HG03432 (cell line): ENCODE data around the gene VGF.
"Not testable (repeated sequence)": the region's sequence is repeated elsewhere in the genome, so short reads cannot be mapped to it uniquely, and the experiment has no call there.

Experiments used
- ATAC-seq: cut with Tn5 transposase; IDR thresholded peaks from one replicate; pipeline ENCODE4 v1.9.1; 2021; ENCODE audit warnings: mild to moderate bottlenecking, moderate library complexity; ENCODE audit not compliant: unreplicated experiment

VGF gene

DNA sequence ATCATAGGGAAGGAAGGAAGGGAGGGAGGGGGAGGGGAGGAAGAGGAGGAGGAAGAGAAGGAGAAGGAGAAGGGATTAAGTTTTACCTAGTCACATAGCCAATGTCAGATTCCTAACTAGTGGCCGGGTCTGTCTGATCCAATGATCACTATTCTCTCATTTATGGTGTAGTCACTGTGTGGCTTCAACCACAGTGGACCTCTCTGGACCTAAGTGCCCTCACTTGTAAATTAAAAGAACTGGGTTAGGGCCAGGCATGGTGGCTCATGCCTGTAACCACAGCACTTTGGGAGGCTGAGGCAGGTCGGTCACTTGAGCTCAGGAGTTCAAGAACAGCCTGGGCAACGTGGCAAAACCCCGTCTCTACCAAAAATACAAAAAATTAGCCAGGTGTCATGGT lies 45.1 kb downstream of the VGF start:
- ATAC-seq, result no peak

DNA sequence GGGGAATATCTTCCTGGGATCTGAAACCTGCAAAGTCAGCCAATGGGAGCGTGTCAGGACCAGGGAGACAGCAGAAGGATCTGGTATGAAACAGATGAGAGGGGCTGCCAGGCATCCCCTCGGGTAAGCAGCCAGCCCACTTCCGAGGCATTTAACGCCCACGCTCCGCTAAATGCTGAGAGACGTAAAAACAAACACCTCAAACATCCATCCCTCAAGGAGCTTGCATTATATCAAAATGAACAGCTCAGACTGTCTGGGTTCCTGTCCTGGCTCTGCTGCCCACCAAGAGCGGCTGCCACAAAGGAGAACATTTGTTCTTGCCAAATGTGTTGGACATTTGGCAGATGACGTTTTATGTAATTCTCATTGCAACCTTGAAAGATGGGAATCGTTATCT lies 45.5 kb downstream of the VGF start:
- no peak for ATAC-seq

DNA sequence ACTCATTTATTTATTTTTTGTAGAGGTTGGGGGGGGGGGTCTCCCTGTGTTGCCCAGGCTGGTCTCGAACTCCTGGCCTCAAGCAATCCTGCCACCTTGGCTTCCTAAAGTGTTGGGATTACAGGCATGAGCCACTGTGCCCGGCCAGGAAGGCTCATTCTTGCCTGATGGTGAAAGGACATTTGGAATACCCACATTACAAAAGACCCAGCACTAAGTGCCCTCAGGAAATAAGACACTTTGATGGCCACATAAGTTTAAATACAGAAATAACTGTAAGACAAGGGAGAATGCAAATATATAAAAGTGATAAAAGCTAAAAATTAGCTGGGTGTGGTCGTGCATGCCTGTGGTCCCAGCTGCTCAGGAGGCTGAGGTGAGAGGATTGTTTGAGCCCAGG lies 46.5 kb downstream of the VGF start:
- no peak for ATAC-seq

DNA sequence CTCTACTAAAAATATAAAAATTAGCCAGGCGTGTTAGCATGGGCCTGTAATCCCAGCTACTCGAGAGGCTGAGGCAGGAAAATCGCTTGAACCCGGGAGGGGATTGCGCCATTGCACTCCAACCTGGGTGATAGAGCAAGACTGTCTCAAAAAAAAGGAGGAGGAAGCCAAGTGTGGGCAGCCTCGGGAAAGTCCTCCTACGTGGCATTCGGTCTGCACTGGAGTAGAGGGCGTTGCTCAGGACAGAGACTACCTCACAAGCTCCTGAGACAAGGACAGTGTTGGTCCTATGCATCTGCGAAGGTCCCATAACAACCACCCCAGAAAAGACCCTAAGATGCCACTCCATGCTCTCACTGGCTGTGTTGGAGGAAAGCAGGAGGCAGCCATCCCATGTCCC lies 48.5 kb downstream of the VGF start:
- no peak for ATAC-seq

DNA sequence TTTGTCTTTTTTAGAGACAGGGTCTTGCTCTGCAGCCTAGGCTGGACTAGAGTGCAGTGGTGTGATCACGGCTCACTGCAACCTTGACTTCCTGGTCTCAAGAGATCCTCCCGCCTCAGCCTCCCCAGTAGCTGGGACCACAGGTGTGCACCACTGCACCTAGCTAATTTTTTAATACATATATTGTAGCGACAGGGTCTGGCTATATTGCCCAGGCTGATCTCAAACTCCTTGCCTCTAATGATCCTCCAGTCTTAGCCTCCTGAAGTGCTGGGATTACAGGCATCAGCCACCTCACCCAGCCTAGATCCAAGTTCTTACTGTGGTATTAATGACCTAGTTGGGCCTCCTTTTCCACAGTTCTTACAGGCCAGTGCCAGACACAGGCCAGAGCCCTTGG lies 50.2 kb downstream of the VGF start:
- no peak for ATAC-seq

DNA sequence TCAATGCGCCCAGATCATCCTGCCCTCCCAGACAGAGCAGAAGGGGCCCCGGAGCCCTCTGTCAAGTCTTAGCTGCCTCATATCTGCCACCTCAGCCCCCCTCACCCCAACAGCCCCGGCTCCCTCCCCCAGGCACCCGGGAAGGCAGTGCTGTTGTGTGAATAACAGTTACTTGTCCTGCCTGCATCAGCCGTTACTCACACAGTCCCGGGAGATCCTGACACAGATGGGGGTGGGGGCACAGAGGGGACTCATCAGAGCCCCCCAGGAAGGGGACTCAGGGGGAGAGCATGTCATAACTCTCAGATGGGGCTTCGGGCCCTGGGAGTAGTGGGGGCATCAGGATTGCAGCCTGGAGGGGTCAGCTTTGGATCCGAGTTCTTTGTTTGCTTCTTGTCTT lies 50.9 kb downstream of the VGF start:
- ATAC-seq, result no peak

DNA sequence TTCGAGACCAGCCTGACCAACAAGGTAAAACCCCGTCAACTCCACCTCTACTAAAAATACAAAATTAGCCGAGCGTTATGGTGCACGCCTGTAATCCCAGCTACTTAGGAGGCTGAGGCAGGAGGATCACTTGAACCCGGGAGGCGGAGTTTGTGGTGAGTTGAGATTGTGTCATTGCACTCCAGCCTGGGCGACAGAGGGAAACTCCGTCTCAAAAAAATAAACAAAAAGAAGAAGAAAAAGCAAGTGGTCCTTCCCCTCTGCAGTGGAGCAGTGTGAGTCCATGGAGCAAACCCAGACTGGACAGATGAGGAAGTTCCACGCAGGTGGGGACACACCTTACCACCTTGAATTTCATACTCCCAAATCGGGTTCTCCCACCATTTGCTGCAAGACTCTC lies 51.5 kb downstream of the VGF start:
- no peak for ATAC-seq

DNA sequence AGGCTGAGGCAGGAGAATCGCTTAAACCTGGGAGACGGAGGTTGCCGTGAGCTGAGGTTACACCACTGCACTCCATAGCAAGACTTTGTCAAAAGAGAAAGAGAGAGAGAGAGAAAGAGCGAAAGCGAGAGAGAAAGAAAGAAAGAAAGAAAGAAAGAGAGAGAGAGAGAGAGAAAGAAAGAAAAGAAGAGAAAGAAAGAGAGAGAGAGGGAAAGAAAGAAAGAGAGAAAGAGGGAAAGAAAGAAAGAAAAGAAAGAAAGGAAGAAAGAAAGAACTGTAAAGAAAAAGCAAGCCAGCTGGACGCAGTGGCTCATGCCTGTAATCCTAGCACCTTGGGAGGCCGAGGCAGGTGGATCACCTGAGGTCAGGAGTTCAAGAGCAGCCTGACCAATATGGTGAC lies 52.2 kb downstream of the VGF start:
- ATAC-seq, result not testable (repeated sequence)
